Hepatocyte (in vitro differentiated cells): Measurements from ENCODE around the gene ALOX12. TPM values are rescaled to one million over a fixed set of nuclear protein-coding genes. Genes with fewer than 3 reads are reported as not detected.

Experiments used
- DNase-seq: peaks from one replicate; pipeline ENCODE4 v3.0.0-alpha.2; 2016; ENCODE audit warnings: low spot score
- H2AFZ ChIP-seq: fragments of 200-600 bp; sonication (generic); 2 replicates; pipeline ENCODE4 v1.6.0; 2016; ENCODE audit warnings: antibody characterized with exemption, mild to moderate bottlenecking
- H3K27ac ChIP-seq: fragments of 200-600 bp; sonication (generic); 2 replicates; pipeline ENCODE4 v1.5.1; 2016; ENCODE audit warnings: mild to moderate bottlenecking
- H3K27me3 ChIP-seq: fragments of 200-600 bp; sonication (generic); 2 replicates; pipeline ENCODE4 v1.6.1; 2016
- H3K36me3 ChIP-seq: fragments of 200-600 bp; sonication (generic); replicated peaks from 2 replicates; pipeline ENCODE4 v1.5.1; 2016; ENCODE audit warnings: low read depth; ENCODE audit not compliant: insufficient read depth
- H3K4me1 ChIP-seq: fragments of 200-600 bp; sonication (generic); 2 replicates; pipeline ENCODE4 v1.5.1; 2016; ENCODE audit warnings: mild to moderate bottlenecking, moderate library complexity; ENCODE audit not compliant: insufficient read depth
- H3K4me2 ChIP-seq: fragments of 200-600 bp; sonication (generic); 2 replicates; pipeline ENCODE4 v1.6.0; 2016
- H3K4me3 ChIP-seq: fragments of 200-600 bp; sonication (generic); 2 replicates; pipeline ENCODE4 v1.5.1; 2016; ENCODE audit warnings: mild to moderate bottlenecking
- H3K79me2 ChIP-seq: fragments of 200-600 bp; sonication (generic); 2 replicates; pipeline ENCODE4 v1.6.0; 2017; ENCODE audit warnings: mild to moderate bottlenecking
- H3K9me2 ChIP-seq: fragments of 200-600 bp; sonication (generic); replicated peaks from 2 replicates; pipeline ENCODE4 v1.6.0; 2017; ENCODE audit warnings: mild to moderate bottlenecking; ENCODE audit not compliant: insufficient read depth
- H3K9me3 ChIP-seq: fragments of 200-600 bp; sonication (generic); 2 replicates; pipeline ENCODE4 v1.5.1; 2016; ENCODE audit warnings: low read depth, mild to moderate bottlenecking
- H4K20me1 ChIP-seq: fragments of 200-600 bp; sonication (generic); 2 replicates; pipeline ENCODE4 v1.6.0; 2016; ENCODE audit warnings: mild to moderate bottlenecking; ENCODE audit not compliant: insufficient read depth, poor library complexity, severe bottlenecking
- EZH2 ChIP-seq: fragments of 200-600 bp; sonication (generic); IDR thresholded peaks from 2 replicates; pipeline ENCODE4 v1.6.1; 2016; ENCODE audit warnings: antibody characterized with exemption, mild to moderate bottlenecking, borderline replicate concordance
- EZH2phosphoT487 ChIP-seq: fragments of 200-600 bp; sonication (generic); IDR thresholded peaks from one replicate; pipeline ENCODE4 v1.6.1; 2018; ENCODE audit warnings: antibody characterized with exemption, mild to moderate bottlenecking, low read depth, moderate library complexity; ENCODE audit not compliant: unreplicated experiment, severe bottlenecking
- WGBS: methylation state at CpG from one replicate; pipeline ENCODE4 v1.1.6; 2016; ENCODE audit warnings: low lambda C conversion rate; ENCODE audit errors: missing lambda C conversion rate; 5-methylcytosine and 5-hydroxymethylcytosine counted together
- polyA plus RNA-seq: library from polyadenylated mRNA; unstranded; fragments of >200 nt; fragmentation: Nextera tagmentation; extraction: Ambion mirVana; gene quantifications from 2 replicates; pipeline ENCODE4 v1.2.1, GENCODE V29; 2016
- total RNA-seq: library from RNA; depleted of rRNA; stranded (reverse); fragments of >200 nt; gene quantifications from 2 replicates; pipeline ENCODE4 v1.2.3, GENCODE V29; 2014
- TF ChIP-seq, protein P1 (sequence below): fragments of 200-600 bp; sonication (generic); IDR thresholded peaks from 2 replicates; pipeline ENCODE4 v1.5.1; 2016; ENCODE audit warnings: antibody characterized with exemption, mild to moderate bottlenecking; ENCODE audit not compliant: poor library complexity

ALOX12 gene
- total and polyA plus RNA-seq, 2 experiments from 2014 or later, result 0.33 TPM; not detected in 1

DNA sequence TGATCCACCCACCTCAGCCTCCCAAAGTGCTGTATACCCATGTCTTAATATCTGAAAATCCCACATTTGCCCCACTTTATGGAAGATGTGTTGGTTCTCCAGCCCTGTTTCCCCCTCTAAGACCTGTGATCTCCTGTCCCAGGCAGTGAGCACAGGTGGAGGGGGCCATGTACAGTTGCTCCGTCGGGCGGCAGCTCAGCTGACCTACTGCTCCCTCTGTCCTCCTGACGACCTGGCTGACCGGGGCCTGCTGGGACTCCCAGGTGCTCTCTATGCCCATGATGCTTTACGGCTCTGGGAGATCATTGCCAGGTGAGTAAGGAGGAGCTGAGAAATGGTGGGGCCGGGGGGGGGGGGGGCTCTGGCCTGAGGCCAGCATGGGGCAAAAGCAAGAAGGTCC, 9.9 kb downstream of the ALOX12 start:
- Histone ChIP-seq H3K4me1 (no peaks in the 10 kb centered on the region), H3K4me3 (no peak overlapping the region), H3K27me3 (no peaks in the 10 kb centered on the region), H3K4me2 (no peak overlapping the region), H3K27ac (no peak overlapping the region), H3K9me3 (no peaks in the 10 kb centered on the region), H3K79me2 (peaks cover 42% of the 10 kb centered on the region), H3K9me2 (no peaks in the 10 kb centered on the region), H4K20me1 (peaks cover 4% of the 10 kb centered on the region), H2AFZ (no peak overlapping the region), H3K36me3 (no peaks in the 10 kb centered on the region)
- DNase-seq, result no peak
- no peak for TF ChIP-seq EZH2
- TF ChIP-seq EZH2phosphoT487, result no peak
- TF ChIP-seq, protein P1, sequence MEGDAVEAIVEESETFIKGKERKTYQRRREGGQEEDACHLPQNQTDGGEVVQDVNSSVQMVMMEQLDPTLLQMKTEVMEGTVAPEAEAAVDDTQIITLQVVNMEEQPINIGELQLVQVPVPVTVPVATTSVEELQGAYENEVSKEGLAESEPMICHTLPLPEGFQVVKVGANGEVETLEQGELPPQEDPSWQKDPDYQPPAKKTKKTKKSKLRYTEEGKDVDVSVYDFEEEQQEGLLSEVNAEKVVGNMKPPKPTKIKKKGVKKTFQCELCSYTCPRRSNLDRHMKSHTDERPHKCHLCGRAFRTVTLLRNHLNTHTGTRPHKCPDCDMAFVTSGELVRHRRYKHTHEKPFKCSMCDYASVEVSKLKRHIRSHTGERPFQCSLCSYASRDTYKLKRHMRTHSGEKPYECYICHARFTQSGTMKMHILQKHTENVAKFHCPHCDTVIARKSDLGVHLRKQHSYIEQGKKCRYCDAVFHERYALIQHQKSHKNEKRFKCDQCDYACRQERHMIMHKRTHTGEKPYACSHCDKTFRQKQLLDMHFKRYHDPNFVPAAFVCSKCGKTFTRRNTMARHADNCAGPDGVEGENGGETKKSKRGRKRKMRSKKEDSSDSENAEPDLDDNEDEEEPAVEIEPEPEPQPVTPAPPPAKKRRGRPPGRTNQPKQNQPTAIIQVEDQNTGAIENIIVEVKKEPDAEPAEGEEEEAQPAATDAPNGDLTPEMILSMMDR, result no peak
- WGBS, result 84% methylated on average over 6 of the region's 7 CpGs

DNA sequence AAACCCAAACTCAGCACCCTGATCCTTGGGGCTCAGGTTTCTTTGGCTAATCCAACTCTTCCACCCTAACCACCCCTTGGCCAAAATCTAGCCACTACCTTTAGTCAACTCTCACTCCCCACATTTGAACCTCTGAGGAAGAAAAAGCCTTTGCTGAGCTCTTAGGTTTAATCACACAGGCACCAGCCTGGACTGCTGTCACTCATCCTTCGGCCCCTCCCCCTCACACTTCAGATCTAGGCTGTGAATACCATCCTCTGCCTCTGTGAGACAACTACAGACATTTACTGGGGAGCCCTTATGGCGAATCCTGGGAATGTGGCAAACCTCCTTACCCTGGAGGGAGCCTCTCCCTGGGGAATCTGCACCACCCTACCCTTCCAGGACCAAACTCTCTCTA, 11.3 kb downstream of the ALOX12 start:
- H3K4me2 ChIP-seq, result no peak overlapping the region
- no peak for DNase-seq
- H2AFZ ChIP-seq, result no peak overlapping the region
- H3K9me3 ChIP-seq, result no peaks in the 10 kb centered on the region
- peaks cover 5% of the 10 kb centered on the region for H3K4me1 ChIP-seq
- 96% methylated on average over 2 of the region's 2 CpGs for WGBS
- H4K20me1 ChIP-seq, result peaks cover 4% of the 10 kb centered on the region
- no peak overlapping the region for H3K4me3 ChIP-seq
- H3K36me3 ChIP-seq, result no peaks in the 10 kb centered on the region
- H3K9me2 ChIP-seq, result no peaks in the 10 kb centered on the region
- H3K27me3 ChIP-seq, result no peaks in the 10 kb centered on the region
- H3K79me2 ChIP-seq, result peaks cover 54% of the 10 kb centered on the region
- no peak overlapping the region for H3K27ac ChIP-seq
- TF ChIP-seq EZH2 (no peak), EZH2phosphoT487 (no peak)
- TF ChIP-seq, protein P1, result no peak

DNA sequence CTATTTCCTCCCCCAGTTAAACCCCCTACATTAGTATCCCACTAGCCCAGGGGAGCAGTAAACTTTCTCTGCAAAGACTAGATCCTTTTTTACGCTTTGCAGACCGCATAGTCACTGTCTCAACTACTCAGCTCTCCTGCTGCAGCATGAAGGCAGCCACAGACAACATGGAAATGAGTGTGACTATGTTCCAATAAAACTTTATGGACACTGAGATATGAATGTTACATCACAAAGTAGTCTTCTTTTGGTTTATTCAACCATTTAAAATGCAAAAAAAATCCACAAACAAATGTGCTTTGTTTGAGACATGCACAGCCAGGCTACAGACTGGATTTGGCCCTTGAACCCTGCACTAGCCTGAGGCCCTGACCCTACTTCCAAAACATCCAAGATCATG, 14.7 kb downstream of the ALOX12 start:
- Histone ChIP-seq H3K36me3 (no peaks in the 10 kb centered on the region), H2AFZ (no peak overlapping the region), H3K4me3 (no peak overlapping the region), H3K4me2 (peak overlapping the region; percentile 90), H4K20me1 (no peaks in the 10 kb centered on the region), H3K27me3 (no peaks in the 10 kb centered on the region), H3K79me2 (peaks cover 61% of the 10 kb centered on the region), H3K9me3 (no peaks in the 10 kb centered on the region), H3K9me2 (no peaks in the 10 kb centered on the region), H3K4me1 (peaks cover 8% of the 10 kb centered on the region), H3K27ac (no peak overlapping the region)
- TF ChIP-seq EZH2, result no peak
- TF ChIP-seq, protein P1, result no peak
- no peak for TF ChIP-seq EZH2phosphoT487
- 98% methylated on average over 2 of the region's 2 CpGs for WGBS
- DNase-seq, result no peak

DNA sequence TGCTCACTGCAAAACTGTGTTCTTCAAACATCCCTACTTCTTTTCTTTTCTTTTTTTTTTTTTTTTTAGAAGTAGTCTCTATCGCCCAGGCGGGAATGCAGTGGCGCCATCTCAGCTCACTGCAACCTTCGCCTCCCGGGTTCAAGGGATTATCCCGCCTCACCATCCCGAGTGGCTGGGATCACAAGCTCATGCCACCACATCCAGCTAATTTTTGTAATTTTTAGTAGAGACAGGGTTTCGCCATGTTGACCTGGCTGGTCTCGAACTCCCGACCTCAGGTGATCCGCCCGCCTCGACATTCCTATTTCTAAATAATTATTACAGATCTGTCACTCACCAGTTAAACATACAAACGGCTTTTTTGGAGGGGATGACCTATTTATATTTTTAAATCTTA, 15.6 kb downstream of the ALOX12 start:
- Histone ChIP-seq H3K4me1 (peaks cover 12% of the 10 kb centered on the region), H3K9me2 (no peaks in the 10 kb centered on the region), H2AFZ (peak overlapping the region; percentile 87), H3K36me3 (no peaks in the 10 kb centered on the region), H3K4me3 (peak overlapping the region; percentile 93), H4K20me1 (no peaks in the 10 kb centered on the region), H3K79me2 (peaks cover 61% of the 10 kb centered on the region), H3K27me3 (no peaks in the 10 kb centered on the region), H3K9me3 (no peaks in the 10 kb centered on the region), H3K4me2 (peak overlapping the region; percentile 90), H3K27ac (peak overlapping the region; percentile 99)
- TF ChIP-seq EZH2phosphoT487 (no peak), EZH2 (no peak)
- TF ChIP-seq, protein P1, result no peak
- no peak for DNase-seq
- 65% methylated on average over 12 of the region's 14 CpGs for WGBS
